NCI-H1417 treated with DMSO at 0.1 percent for 48 hours (cell line): ENCODE measurements around the gene FLACC1.
"Not testable (repeated sequence)": the region's sequence is repeated elsewhere in the genome, so short reads cannot be mapped to it uniquely, and the experiment has no call there.

Source experiments
- DNase-seq: peaks from one replicate; lab custom pipeline; 2025; lab: John Stamatoyannopoulos, UW

The FLACC1 gene

GRCh38 chr2:201357221-201357620, at the start of gene FLACC1:
TSS of gene FLACC1 (minus strand) at chr2:201357345. CDS start at chr2:201351404, 5,941 bp downstream.
- DNase-seq = no peak

GRCh38 chr2:201406077-201406662, 49.0 kb upstream of the FLACC1 start:
- no peak for DNase-seq

- DNase-seq = no peak
Measured at GRCh38 chr2:201404699-201405280, 47.6 kb upstream of the FLACC1 start.

GRCh38 chr2:201403880-201404279, 46.7 kb upstream of the FLACC1 start:
- no peak for DNase-seq

GRCh38 chr2:201402651-201403562, 45.8 kb upstream of the FLACC1 start:
- DNase-seq = no peak

GRCh38 chr2:201401815-201402214, 44.7 kb upstream of the FLACC1 start:
- no peak for DNase-seq

GRCh38 chr2:201396595-201396994, 39.5 kb upstream of the FLACC1 start:
- DNase-seq = no peak

- DNase-seq = no peak
Measured at GRCh38 chr2:201383136-201383535, 26.0 kb upstream of the FLACC1 start.

GRCh38 chr2:201378496-201379397, 21.6 kb upstream of the FLACC1 start:
- DNase-seq = no peak

GRCh38 chr2:201377218-201377617, 20.1 kb upstream of the FLACC1 start:
- no peak for DNase-seq

- no peak for DNase-seq
Measured at GRCh38 chr2:201369775-201370174, 12.6 kb upstream of the FLACC1 start.

GRCh38 chr2:201369318-201369717, 12.2 kb upstream of the FLACC1 start:
- DNase-seq = not testable (repeated sequence)

GRCh38 chr2:201366146-201366545, 9.0 kb upstream of the FLACC1 start:
- DNase-seq = no peak

- no peak for DNase-seq
Measured at GRCh38 chr2:201363857-201364560, 6.9 kb upstream of the FLACC1 start.

GRCh38 chr2:201362396-201362795, 5.3 kb upstream of the FLACC1 start:
- no peak for DNase-seq

- no peak for DNase-seq
Measured at GRCh38 chr2:201361078-201361733, 4.1 kb upstream of the FLACC1 start.

- DNase-seq = no peak
Measured at GRCh38 chr2:201360256-201360655, 3.1 kb upstream of the FLACC1 start.

- DNase-seq = no peak
Measured at GRCh38 chr2:201358684-201359083, 1.5 kb upstream of the FLACC1 start.

GRCh38 chr2:201353116-201353515, 4.0 kb downstream of the FLACC1 start:
- no peak for DNase-seq

- DNase-seq = no peak
Measured at GRCh38 chr2:201350879-201351278, 6.3 kb downstream of the FLACC1 start.

- DNase-seq = no peak
Measured at GRCh38 chr2:201349601-201350000, 7.5 kb downstream of the FLACC1 start.
